IPS-15b (cell line): ENCODE data around the gene ARID2.

Source experiments
- H3K27me3 ChIP-seq: one replicate; pipeline ENCODE4 v1.6.1; 2013; ENCODE audit warnings: low read length; ENCODE audit not compliant: control insufficient read depth, insufficient read depth
- H3K36me3 ChIP-seq: one replicate; pipeline ENCODE4 v1.6.1; 2013; ENCODE audit warnings: low read length; ENCODE audit not compliant: control insufficient read depth, insufficient read depth
- H3K4me1 ChIP-seq: one replicate; pipeline ENCODE4 v1.6.1; 2013; ENCODE audit warnings: mild to moderate bottlenecking, low read length; ENCODE audit not compliant: control insufficient read depth, insufficient read depth
- H3K4me3 ChIP-seq: one replicate; pipeline ENCODE4 v1.5.1; 2013; ENCODE audit warnings: low read depth, low read length
- H3K9ac ChIP-seq: one replicate; pipeline ENCODE4 v1.6.1; 2013; ENCODE audit warnings: low read depth, mild to moderate bottlenecking, low read length
- H3K9me3 ChIP-seq: one replicate; pipeline ENCODE4 v1.6.1; 2013; ENCODE audit warnings: mild to moderate bottlenecking, low read length; ENCODE audit not compliant: control insufficient read depth, insufficient read depth

ARID2 gene

GRCh38 chr12:45912774-45913173 is 183.3 kb downstream of the ARID2 start:
- H3K36me3 ChIP-seq, result no peaks in the 10 kb centered on the region
- no peaks in the 10 kb centered on the region for H3K4me1 ChIP-seq
- no peak overlapping the region for H3K9ac ChIP-seq
- no peaks in the 10 kb centered on the region for H3K27me3 ChIP-seq
- no peak overlapping the region for H3K4me3 ChIP-seq
- no peaks in the 10 kb centered on the region for H3K9me3 ChIP-seq

- H3K9me3 ChIP-seq, result no peaks in the 10 kb centered on the region
- H3K9ac ChIP-seq, result no peak overlapping the region
- no peak overlapping the region for H3K4me3 ChIP-seq
- H3K4me1 ChIP-seq, result no peaks in the 10 kb centered on the region
- H3K36me3 ChIP-seq, result no peaks in the 10 kb centered on the region
- no peaks in the 10 kb centered on the region for H3K27me3 ChIP-seq
Measured at GRCh38 chr12:45913631-45914030, 184.1 kb downstream of the ARID2 start.

GRCh38 chr12:45914090-45914489 is 184.6 kb downstream of the ARID2 start:
- Histone ChIP-seq H3K9ac (no peak overlapping the region), H3K9me3 (no peaks in the 10 kb centered on the region), H3K4me1 (no peaks in the 10 kb centered on the region), H3K4me3 (no peak overlapping the region), H3K36me3 (no peaks in the 10 kb centered on the region), H3K27me3 (no peaks in the 10 kb centered on the region)

GRCh38 chr12:45915405-45915804 is 185.9 kb downstream of the ARID2 start:
- Histone ChIP-seq H3K9me3 (no peaks in the 10 kb centered on the region), H3K36me3 (no peaks in the 10 kb centered on the region), H3K4me1 (no peaks in the 10 kb centered on the region), H3K27me3 (no peaks in the 10 kb centered on the region), H3K4me3 (no peak overlapping the region), H3K9ac (no peak overlapping the region)

- Histone ChIP-seq H3K4me3 (no peak overlapping the region), H3K4me1 (no peaks in the 10 kb centered on the region), H3K9me3 (no peaks in the 10 kb centered on the region), H3K27me3 (no peaks in the 10 kb centered on the region), H3K36me3 (no peaks in the 10 kb centered on the region), H3K9ac (no peak overlapping the region)
Measured at GRCh38 chr12:45918818-45919217, 189.3 kb downstream of the ARID2 start.

- Histone ChIP-seq H3K4me1 (no peaks in the 10 kb centered on the region), H3K4me3 (no peak overlapping the region), H3K9me3 (no peaks in the 10 kb centered on the region), H3K9ac (no peak overlapping the region), H3K27me3 (no peaks in the 10 kb centered on the region), H3K36me3 (peaks cover 4% of the 10 kb centered on the region)
Measured at GRCh38 chr12:45928309-45928708, 198.8 kb downstream of the ARID2 start.

- H3K36me3 ChIP-seq, result peaks cover 2% of the 10 kb centered on the region
- no peaks in the 10 kb centered on the region for H3K4me1 ChIP-seq
- H3K4me3 ChIP-seq, result no peak overlapping the region
- H3K27me3 ChIP-seq, result no peaks in the 10 kb centered on the region
- H3K9ac ChIP-seq, result no peak overlapping the region
- no peaks in the 10 kb centered on the region for H3K9me3 ChIP-seq
Measured at GRCh38 chr12:45930369-45930768, 200.9 kb downstream of the ARID2 start.

GRCh38 chr12:45933504-45933903 is 204.0 kb downstream of the ARID2 start:
- no peaks in the 10 kb centered on the region for H3K4me1 ChIP-seq
- no peaks in the 10 kb centered on the region for H3K36me3 ChIP-seq
- H3K4me3 ChIP-seq, result no peak overlapping the region
- H3K9me3 ChIP-seq, result no peaks in the 10 kb centered on the region
- H3K27me3 ChIP-seq, result no peaks in the 10 kb centered on the region
- no peak overlapping the region for H3K9ac ChIP-seq

- Histone ChIP-seq H3K4me3 (no peak overlapping the region), H3K27me3 (no peaks in the 10 kb centered on the region), H3K36me3 (no peaks in the 10 kb centered on the region), H3K4me1 (no peaks in the 10 kb centered on the region), H3K9ac (no peak overlapping the region), H3K9me3 (no peaks in the 10 kb centered on the region)
Measured at GRCh38 chr12:45934956-45935355, 205.4 kb downstream of the ARID2 start.

GRCh38 chr12:45938566-45938965 is 209.1 kb downstream of the ARID2 start:
- Histone ChIP-seq H3K4me3 (no peak overlapping the region), H3K4me1 (no peaks in the 10 kb centered on the region), H3K27me3 (no peaks in the 10 kb centered on the region), H3K36me3 (no peaks in the 10 kb centered on the region), H3K9ac (no peak overlapping the region), H3K9me3 (no peaks in the 10 kb centered on the region)

GRCh38 chr12:45939759-45940158 is 210.3 kb downstream of the ARID2 start:
- Histone ChIP-seq H3K9ac (no peak overlapping the region), H3K4me3 (no peak overlapping the region), H3K27me3 (no peaks in the 10 kb centered on the region), H3K36me3 (no peaks in the 10 kb centered on the region), H3K4me1 (no peaks in the 10 kb centered on the region), H3K9me3 (no peaks in the 10 kb centered on the region)

- H3K9ac ChIP-seq, result no peak overlapping the region
- no peak overlapping the region for H3K4me3 ChIP-seq
- H3K27me3 ChIP-seq, result no peaks in the 10 kb centered on the region
- H3K9me3 ChIP-seq, result no peaks in the 10 kb centered on the region
- H3K36me3 ChIP-seq, result no peaks in the 10 kb centered on the region
- H3K4me1 ChIP-seq, result no peaks in the 10 kb centered on the region
Measured at GRCh38 chr12:45944771-45945170, 215.3 kb downstream of the ARID2 start.

- no peaks in the 10 kb centered on the region for H3K27me3 ChIP-seq
- no peaks in the 10 kb centered on the region for H3K9me3 ChIP-seq
- H3K4me3 ChIP-seq, result no peak overlapping the region
- H3K36me3 ChIP-seq, result no peaks in the 10 kb centered on the region
- H3K9ac ChIP-seq, result no peak overlapping the region
- H3K4me1 ChIP-seq, result no peaks in the 10 kb centered on the region
Measured at GRCh38 chr12:45946435-45946834, 216.9 kb downstream of the ARID2 start.
